H1 (cell line): ENCODE results near the gene COL1A1. TPM values are rescaled to one million over a fixed set of nuclear protein-coding genes. Genes with fewer than 3 reads are reported as not detected.

Source experiments
- CTCF ChIA-PET: fragments of 300-600 bp; sonication (Branson Sonifier 250); formaldehyde crosslinking; loops from one replicate; lab custom pipeline; 2021; ENCODE audit not compliant: partially characterized antibody; lab: Charles Lee
- POLR2A ChIA-PET: fragments of 300-600 bp; sonication (Branson Sonifier 250); formaldehyde crosslinking; loops from one replicate; lab custom pipeline; 2021; ENCODE audit warnings: inconsistent platforms; ENCODE audit not compliant: partially characterized antibody; lab: Charles Lee
- DNase-seq, 2 experiments: peaks; one replicate each; pipeline versions ENCODE4 v3.0.0 to v3.0.0-alpha.2; 2010 to 2022; ENCODE audit warnings: low spot score in 2 of 2, low read depth in 1 of 2, mixed read lengths in 1 of 2
- FAIRE-seq: peaks from 2 replicates; lab custom pipeline; 2011; peaks lifted over from hg19 to GRCh38; lab: Jason Lieb, UNC
- H2AFZ ChIP-seq: 2 replicates; pipeline ENCODE4 v1.8.1; 2012; ENCODE audit warnings: low read length, inconsistent platforms
- H2AK5ac ChIP-seq: 2 replicates; pipeline ENCODE4 v1.6.1; 2013; ENCODE audit warnings: low read depth, low read length
- H2BK120ac ChIP-seq: replicated peaks from 2 replicates; pipeline ENCODE3; 2013; ENCODE audit warnings: low read depth, low read length, inconsistent platforms
- H2BK12ac ChIP-seq: 2 replicates; pipeline ENCODE4 v1.6.1; 2013; ENCODE audit warnings: low read depth, low read length
- H2BK15ac ChIP-seq: 2 replicates; pipeline ENCODE4 v1.6.1; 2013; ENCODE audit warnings: low read length
- H2BK20ac ChIP-seq: 2 replicates; pipeline ENCODE4 v1.6.1; 2013; ENCODE audit warnings: low read length
- H2BK5ac ChIP-seq: 2 replicates; pipeline ENCODE4 v1.6.1; 2013; ENCODE audit warnings: low read depth, low read length
- H3K14ac ChIP-seq: 2 replicates; pipeline ENCODE4 v1.6.1; 2013; ENCODE audit warnings: inconsistent platforms; ENCODE audit not compliant: insufficient read length
- H3K18ac ChIP-seq: 2 replicates; pipeline ENCODE4 v1.6.1; 2013; ENCODE audit warnings: low read length; ENCODE audit errors: extremely low read depth
- H3K23ac ChIP-seq: 2 replicates; pipeline ENCODE4 v1.6.1; 2013; ENCODE audit warnings: inconsistent platforms; ENCODE audit not compliant: insufficient read length
- H3K23me2 ChIP-seq: 2 replicates; pipeline ENCODE4 v1.6.1; 2013; ENCODE audit warnings: low read depth, low read length
- H3K27ac ChIP-seq: 2 replicates; pipeline ENCODE4 v1.6.1; 2011; ENCODE audit warnings: low read depth, low read length, inconsistent platforms
- H3K27me3 ChIP-seq, 4 experiments: replicated peaks in 1 of 4; 1 replicate in 1 of 4; 2 replicates in 3 of 4; pipeline versions ENCODE4 v1.6.1 to v1.8.1; 2011 to 2013; ENCODE audit warnings: low read length in 3 of 4, mild to moderate bottlenecking in 3 of 4, inconsistent platforms in 2 of 4, mixed read lengths in 2 of 4, moderate library complexity in 1 of 4; ENCODE audit not compliant: control insufficient read depth in 3 of 4, insufficient read depth in 3 of 4; ENCODE audit errors: extremely low read depth in 1 of 4
- H3K36me3 ChIP-seq, 4 experiments: 2 replicates each; pipeline versions ENCODE4 v1.6.1 to v1.8.1; 2011 to 2013; ENCODE audit warnings: mild to moderate bottlenecking in 4 of 4, low read length in 3 of 4, moderate library complexity in 2 of 4, control low read depth in 1 of 4, inconsistent platforms in 1 of 4; ENCODE audit not compliant: insufficient read depth in 4 of 4, control insufficient read depth in 2 of 4
- H3K4ac ChIP-seq: replicated peaks from 2 replicates; pipeline ENCODE3; 2013; ENCODE audit warnings: low read length, low read depth, mixed read lengths, inconsistent platforms; ENCODE audit not compliant: insufficient read length
- H3K4me1 ChIP-seq, 4 experiments: replicated peaks in 1 of 4; 1 replicate in 1 of 4; 2 replicates in 3 of 4; pipeline versions ENCODE4 v1.6.1 to v1.8.1; 2011 to 2013; ENCODE audit warnings: low read length in 3 of 4, inconsistent platforms in 2 of 4, mixed read lengths in 1 of 4; ENCODE audit not compliant: insufficient read depth in 4 of 4, control insufficient read depth in 3 of 4
- H3K4me2 ChIP-seq, 2 experiments: 2 replicates each; pipeline versions ENCODE4 v1.6.1 to v1.8.1; 2011 to 2013; ENCODE audit warnings: low read depth in 2 of 2, low read length in 2 of 2, control low read depth in 1 of 2, inconsistent platforms in 1 of 2, mild to moderate bottlenecking in 1 of 2; ENCODE audit not compliant: insufficient read depth in 1 of 2
- H3K4me3 ChIP-seq, 4 experiments: fragments of 200-600, 300-600 bp in 1 of 4; sonication (generic), shearing (Covaris generic), sonication (Bioruptor Twin) in 1 of 4; 2 replicates each; pipeline versions ENCODE4 v1.5.1 to v1.8.1; 2011 to 2016; ENCODE audit warnings: low read length in 4 of 4, low read depth in 3 of 4, control low read depth in 2 of 4, inconsistent platforms in 2 of 4, mild to moderate bottlenecking in 2 of 4, mixed read lengths in 1 of 4, moderate library complexity in 1 of 4; ENCODE audit not compliant: insufficient read depth in 2 of 4; ENCODE audit errors: extremely low read depth in 1 of 4
- H3K56ac ChIP-seq: replicated peaks from 2 replicates; pipeline ENCODE3; 2013; ENCODE audit warnings: low read depth, mild to moderate bottlenecking, mixed read lengths, low read length, inconsistent platforms; ENCODE audit not compliant: insufficient read length
- H3K79me1 ChIP-seq: 2 replicates; pipeline ENCODE4 v1.6.1; 2013; ENCODE audit warnings: low read depth, low read length, control low read depth
- H3K79me2 ChIP-seq, 2 experiments: 2 replicates each; pipeline versions ENCODE4 v1.6.1 to v1.8.1; 2012 to 2013; ENCODE audit warnings: low read length in 2 of 2, mild to moderate bottlenecking in 2 of 2, inconsistent platforms in 1 of 2; ENCODE audit not compliant: insufficient read depth in 2 of 2, control insufficient read depth in 1 of 2
- H3K9ac ChIP-seq, 4 experiments: replicated peaks in 1 of 4; 1 replicate in 1 of 4; 2 replicates in 3 of 4; pipeline versions ENCODE4 v1.6.1 to v1.8.1; 2011 to 2013; ENCODE audit warnings: low read depth in 3 of 4, low read length in 3 of 4, control low read depth in 2 of 4, mild to moderate bottlenecking in 2 of 4, moderate library complexity in 2 of 4, inconsistent platforms in 1 of 4; ENCODE audit errors: extremely low read depth in 1 of 4
- H3K9me3 ChIP-seq, 2 experiments: 2 replicates each; pipeline versions ENCODE4 v1.6.1 to v1.8.1; 2012 to 2013; ENCODE audit warnings: mild to moderate bottlenecking in 2 of 2, moderate library complexity in 2 of 2, control low read depth in 1 of 2, inconsistent platforms in 1 of 2, low read depth in 1 of 2, low read length in 1 of 2, mixed read lengths in 1 of 2; ENCODE audit not compliant: insufficient read depth in 2 of 2
- H4K20me1 ChIP-seq, 2 experiments: replicated peaks in 1 of 2; 2 replicates each; pipeline versions ENCODE3 to v1.8.1; 2011 to 2013; ENCODE audit warnings: inconsistent platforms in 2 of 2, low read length in 2 of 2, mild to moderate bottlenecking in 1 of 2; ENCODE audit not compliant: insufficient read depth in 2 of 2, control insufficient read depth in 1 of 2
- H4K5ac ChIP-seq: 2 replicates; pipeline ENCODE4 v1.6.1; 2013; ENCODE audit warnings: low read length, low read depth, mixed read lengths, inconsistent platforms; ENCODE audit not compliant: insufficient read length
- H4K8ac ChIP-seq: 2 replicates; pipeline ENCODE4 v1.8.0; 2013; ENCODE audit warnings: mild to moderate bottlenecking, moderate library complexity, low read length, inconsistent platforms; ENCODE audit not compliant: insufficient read depth; ENCODE audit errors: extremely low read depth
- H4K91ac ChIP-seq: replicated peaks from 2 replicates; pipeline ENCODE3; 2013; ENCODE audit warnings: low read length, mixed read lengths, inconsistent platforms; ENCODE audit not compliant: insufficient read length
- WGBS, 2 experiments: shearing (Covaris generic) in 1 of 2; methylation state at CpG; one replicate each; pipeline versions ENCODE4 v1.1.6 to v1.1.7; 2013 to 2015; ENCODE audit warnings: low lambda C conversion rate in 2 of 2, mixed read lengths in 2 of 2, inconsistent platforms in 1 of 2, low coverage in 1 of 2, missing lambda C conversion rate in 1 of 2; ENCODE audit not compliant: insufficient replicate concordance in 2 of 2, insufficient coverage in 1 of 2, insufficient read length in 1 of 2; ENCODE audit errors: extremely low coverage in 1 of 2, missing lambda C conversion rate in 1 of 2; 5-methylcytosine and 5-hydroxymethylcytosine counted together
- polyA plus RNA-seq, 7 experiments: library from polyadenylated mRNA; depleted of rRNA in 3 of 7; stranded (reverse) in 5 of 7; unstranded in 2 of 7; fragments of >200 nt in 5 of 7; fragments of 200-250 nt in 2 of 7; gene quantifications; 1 replicate in 5 of 7; 2 replicates in 1 of 7; 4 replicates in 1 of 7; pipeline versions ENCODE4 v1.2.1 to v1.2.3, GENCODE V29; 2011 to 2013; ENCODE audit warnings: missing spikeins in 2 of 7, mixed read lengths in 2 of 7
- total RNA-seq: library from RNA; stranded (reverse); fragmentation: NEBNext Ultra II Directional; extraction: Animal tissue kit (Norgen Biotek cat#: 25700); gene quantifications from 2 replicates; pipeline ENCODE4 v1.2.1, GENCODE V29; 2021

The COL1A1 gene
- total and polyA plus RNA-seq, 2 of the 8 experiments (the other 6 are each of a cell fraction or from before 2014, with no cell fraction given), result 14.1 to 80.4 TPM

DNA sequence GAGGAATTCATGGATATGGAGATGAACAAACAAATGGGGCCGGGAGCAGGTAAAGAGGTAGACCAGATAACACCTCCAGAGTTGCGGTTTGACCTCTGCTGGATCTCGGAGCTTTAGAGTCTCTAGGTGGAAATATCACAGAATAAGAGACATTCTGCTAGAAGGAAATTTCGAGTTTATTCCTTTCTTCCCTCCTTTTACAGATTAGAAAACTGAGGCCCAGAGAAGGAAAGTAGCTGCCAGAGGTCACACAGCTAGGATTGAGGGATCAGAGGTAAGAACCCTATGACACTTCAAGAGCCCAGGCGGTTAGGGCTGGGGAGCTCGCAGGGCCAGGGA, 7.7 kb upstream of the COL1A1 start:
- Histone ChIP-seq H3K4ac (no peak overlapping the region), H2AFZ (no peak overlapping the region), H2BK120ac (peak overlapping the region; percentile 81), H3K9me3 (no peaks in the 10 kb centered on the region), H2BK5ac (peak overlapping the region; percentile 96; the same call in 1 of the 2 replicates), H3K23ac (no peak overlapping the region), H3K4me2 (no peak overlapping the region), H3K36me3 (no peaks in the 10 kb centered on the region), H3K9ac (no peak overlapping the region), H3K14ac (no peak overlapping the region), H3K27me3 (peaks cover 0 to 11% (median 4%) of the 10 kb centered on the region in 4 experiments; a peak in 3 of 7 replicates), H3K27ac (no peak overlapping the region), H3K23me2 (no peaks in the 10 kb centered on the region; the same call in 1 of the 2 replicates), H2BK15ac (peak overlapping the region; percentile 93), H4K20me1 (no peaks in the 10 kb centered on the region), H3K4me3 (no peak overlapping the region), H3K18ac (peak overlapping the region; percentile 95), H3K4me1 (peaks cover 20 to 47% (median 39%) of the 10 kb centered on the region in 4 experiments), H4K91ac (peak overlapping the region; percentile 91), H3K79me1 (no peaks in the 10 kb centered on the region), H4K5ac (peak overlapping the region; percentile 0), H3K79me2 (no peaks in the 10 kb centered on the region), H2AK5ac (no peak overlapping the region), H2BK20ac (peak overlapping the region; percentile 82; the same call in 1 of the 2 replicates), H4K8ac (no peak overlapping the region), H3K56ac (no peak overlapping the region), H2BK12ac (peak overlapping the region; percentile 100; the same call in 1 of the 2 replicates)
- DNase-seq, result no peak
- WGBS, 2 experiments, result 90 to 100% methylated on average over 1 to 6 of the region's 6 CpGs
- FAIRE-seq, result no peak
- ChIA-PET CTCF (interaction anchor here (0.6 to 24.4 kb wide), 10 partner anchors 4 to 733 kb away, joined by 3 to 1349 read pairs (median 4); partner anchors contain the start of genes COL1A1 and TMEM92), POLR2A (interaction anchor here (0.6 to 1.5 kb wide), 2 partner anchors 44 to 562 kb away, joined by 3 read pairs; partner anchors contain the start of gene SGCA)
